ENCODE data around the gene CCDC117.
A peak's percentile ranks its signal among the peaks of the same experiment; 100 is the strongest.
"Not testable (repeated sequence)": the region's sequence is repeated elsewhere in the genome, so short reads cannot be mapped to it uniquely, and the experiment has no call there.

The CCDC117 gene

DNA sequence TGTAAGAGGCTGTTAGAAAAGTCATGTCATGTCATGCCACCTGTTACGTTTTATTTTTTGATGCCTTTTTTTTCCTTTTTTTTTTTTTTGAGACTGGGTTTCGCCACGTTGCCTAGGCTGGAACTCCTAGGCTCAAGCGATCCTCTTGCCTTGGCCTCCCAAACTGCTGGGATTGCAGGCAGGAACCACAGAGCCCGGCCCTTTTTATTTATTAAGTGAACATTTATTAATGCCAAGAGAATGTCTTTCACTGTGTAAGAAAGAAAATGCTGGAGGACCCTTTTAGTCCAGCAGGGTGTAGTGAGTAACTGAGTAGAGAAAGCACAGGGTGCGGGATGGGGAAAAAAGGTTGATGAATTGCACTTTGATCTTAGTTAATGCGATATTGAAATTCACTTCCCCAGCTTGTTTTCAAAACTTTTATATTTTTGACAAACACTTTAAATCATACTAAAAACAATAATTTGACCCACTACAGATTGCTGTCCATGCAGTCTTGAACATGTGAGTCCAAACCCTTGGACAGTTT, 30.2 kb downstream of the CCDC117 start:
- no peak for DNase-seq

DNA sequence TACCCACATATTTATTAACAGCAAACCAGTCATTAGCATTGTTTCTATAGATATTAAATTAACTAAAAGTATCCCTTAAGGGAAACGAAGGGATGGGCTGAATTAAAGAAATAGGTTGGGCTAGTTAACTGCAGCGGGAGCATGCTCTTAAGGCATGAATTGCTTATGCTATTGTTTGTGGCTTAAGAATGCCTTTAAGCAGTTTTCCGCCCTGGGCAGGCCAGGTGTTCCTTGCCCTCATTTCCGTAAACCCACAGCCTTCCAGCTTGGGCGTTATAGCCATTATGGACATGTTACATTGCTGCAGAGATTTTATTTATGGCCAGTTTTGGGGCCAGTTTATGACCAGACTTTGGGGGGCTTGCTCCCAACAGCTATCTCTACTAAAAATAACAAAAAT, 32.9 kb downstream of the CCDC117 start:
- not testable (repeated sequence) for DNase-seq

DNA sequence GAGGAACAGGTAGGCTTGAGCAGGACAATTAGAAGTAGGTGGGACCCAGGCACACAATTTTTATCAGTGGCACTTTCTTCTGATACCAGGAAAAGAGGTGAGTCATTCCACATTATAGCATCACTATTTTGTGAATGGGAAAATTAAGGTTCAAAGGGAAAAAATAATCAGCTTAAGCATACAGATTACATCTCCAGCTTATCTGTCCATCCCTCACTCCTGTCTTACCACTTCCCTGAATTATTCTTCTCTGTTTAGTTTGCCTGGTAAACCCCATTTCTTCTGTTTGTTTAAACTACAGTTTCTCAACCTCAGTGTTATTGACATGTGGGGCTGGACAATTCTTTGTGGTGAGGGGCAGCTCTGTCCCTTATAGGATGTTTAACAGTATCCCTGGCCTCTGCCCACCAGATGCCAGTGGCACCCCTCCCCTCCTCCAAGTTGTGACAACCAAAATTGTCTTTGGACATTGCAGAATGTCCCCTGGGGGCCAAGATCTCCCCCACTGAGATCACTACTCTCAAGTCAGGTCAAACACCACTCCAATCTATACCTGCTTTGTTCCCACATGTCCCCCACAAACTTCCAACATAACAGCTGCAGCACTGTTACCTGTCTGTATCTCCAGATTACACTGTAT, 36.3 kb downstream of the CCDC117 start:
- DNase-seq = no peak

DNA sequence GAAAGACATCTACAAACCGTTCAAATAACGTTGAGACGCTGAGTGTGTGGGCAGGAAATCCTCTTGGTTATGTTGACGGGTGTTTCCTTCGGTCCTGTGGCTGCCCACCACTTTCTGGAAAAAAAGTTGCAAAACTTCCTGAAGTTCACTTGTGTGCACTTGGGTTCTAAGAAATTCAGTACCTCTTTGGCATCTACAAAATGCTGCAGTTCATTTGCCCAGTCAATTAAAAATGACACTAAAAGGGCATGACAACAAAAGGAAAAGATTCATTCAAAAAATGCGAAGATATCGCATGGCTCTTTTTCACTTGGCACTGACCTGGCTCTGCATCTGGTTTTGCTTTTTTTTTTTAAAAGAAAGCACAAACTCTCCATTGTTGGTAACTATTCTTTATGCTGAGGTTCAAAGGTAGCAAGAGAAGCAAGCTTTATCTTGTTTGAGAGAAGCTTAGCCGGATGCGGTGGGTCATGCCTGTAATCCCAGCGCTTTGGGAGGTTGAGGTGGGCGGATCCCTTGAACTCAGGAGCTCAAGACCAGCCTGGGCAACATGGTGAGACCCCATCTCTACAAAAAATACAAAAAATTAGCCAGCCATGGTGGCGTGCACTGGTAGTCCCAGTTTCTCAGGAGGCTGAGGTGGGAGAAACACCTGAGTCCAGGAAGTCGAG, 38.5 kb downstream of the CCDC117 start:
- DNase-seq = peak; percentile 80

DNA sequence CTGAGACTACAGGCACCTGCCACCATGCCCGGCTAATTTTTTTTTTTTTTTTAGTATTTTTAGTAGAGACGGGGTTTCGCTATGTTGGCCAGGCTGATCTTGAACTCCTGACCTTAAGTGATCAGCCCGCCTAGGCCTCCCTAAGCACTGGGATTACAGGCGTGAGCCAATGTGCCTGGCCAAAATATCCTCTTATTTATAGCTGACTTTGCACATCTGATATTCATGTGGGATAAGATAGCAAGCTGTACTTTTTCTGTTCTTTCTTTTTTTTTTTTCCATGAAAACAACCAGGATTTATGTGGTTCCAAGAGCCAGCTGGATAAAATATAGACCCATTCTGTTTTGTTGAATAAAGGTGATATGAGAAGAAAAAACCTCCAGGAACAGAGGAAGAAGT, 40.0 kb downstream of the CCDC117 start:
- no peak for DNase-seq

DNA sequence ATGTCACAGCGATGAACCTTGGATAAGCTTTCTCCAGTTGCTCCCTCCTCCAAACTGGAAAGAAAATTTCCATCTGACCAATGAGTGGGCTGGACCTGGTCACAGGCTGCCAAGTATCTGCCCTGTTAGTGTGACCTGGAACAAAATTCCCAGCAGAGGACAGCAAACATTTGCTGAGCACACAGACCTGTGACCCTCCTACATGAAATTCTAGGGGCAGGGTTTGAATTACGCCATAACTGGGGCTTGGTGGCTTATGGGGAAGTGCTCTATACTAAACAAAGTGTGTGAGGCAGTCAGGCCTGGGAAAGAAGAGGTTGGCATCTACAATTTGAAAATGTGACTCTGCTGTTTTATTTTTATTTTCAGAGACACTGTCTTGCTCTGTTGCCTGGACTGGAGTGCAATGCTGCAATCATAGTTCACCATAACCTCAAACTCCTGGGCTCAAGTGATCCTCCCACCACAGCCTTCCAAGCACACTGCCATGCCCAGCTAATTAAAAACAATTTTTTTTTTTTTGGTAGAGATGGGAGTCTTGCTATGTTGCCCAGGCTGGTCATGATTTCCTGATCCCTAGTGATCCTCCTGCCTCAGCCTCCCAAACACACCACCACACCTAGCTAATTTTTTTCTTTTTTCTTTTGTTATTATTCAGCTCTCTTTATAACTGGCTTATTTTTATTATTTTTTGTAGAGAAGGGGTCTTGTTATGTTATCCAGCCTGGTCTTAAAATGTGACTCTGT, 41.5 kb downstream of the CCDC117 start:
- no peak for DNase-seq

DNA sequence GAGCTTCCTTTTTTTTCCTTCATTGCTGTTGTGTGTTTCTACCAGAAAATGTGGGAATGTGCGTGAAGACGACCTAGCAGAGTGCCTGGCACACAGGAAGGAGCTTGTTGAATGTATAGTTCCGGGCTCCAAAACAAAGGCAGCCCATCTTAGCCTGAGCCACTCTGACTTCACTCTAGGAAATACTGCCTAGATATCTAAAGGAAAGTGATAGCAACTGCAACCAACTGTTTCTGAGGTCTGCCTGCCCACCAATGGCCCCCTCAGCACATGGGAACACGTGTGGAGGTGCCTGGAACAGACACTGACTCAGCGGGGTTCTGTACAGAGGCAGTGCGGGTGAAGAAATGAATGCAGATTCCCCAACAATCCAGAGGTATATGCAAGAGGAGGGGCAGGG, 42.6 kb downstream of the CCDC117 start:
- no peak for DNase-seq

DNA sequence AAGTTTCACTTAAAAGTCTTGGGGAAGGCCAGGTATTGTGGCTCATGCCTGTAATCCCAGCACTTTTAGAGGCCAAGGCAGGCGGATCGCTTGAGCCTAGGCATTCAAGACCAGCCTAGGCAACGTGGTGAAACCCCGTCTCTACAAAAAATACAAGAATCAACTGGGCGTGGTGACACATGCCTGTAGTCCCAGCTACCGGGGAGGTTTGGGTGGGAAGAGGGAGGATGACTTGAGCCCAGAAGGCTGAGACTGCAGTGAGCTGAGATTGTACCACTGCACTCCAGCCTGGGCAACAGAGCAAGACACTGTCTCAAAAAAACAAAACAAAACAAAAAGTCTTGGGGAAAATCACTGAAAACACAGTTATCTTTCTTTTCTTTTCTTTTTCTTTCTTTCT, 43.2 kb downstream of the CCDC117 start:
- no peak for DNase-seq

DNA sequence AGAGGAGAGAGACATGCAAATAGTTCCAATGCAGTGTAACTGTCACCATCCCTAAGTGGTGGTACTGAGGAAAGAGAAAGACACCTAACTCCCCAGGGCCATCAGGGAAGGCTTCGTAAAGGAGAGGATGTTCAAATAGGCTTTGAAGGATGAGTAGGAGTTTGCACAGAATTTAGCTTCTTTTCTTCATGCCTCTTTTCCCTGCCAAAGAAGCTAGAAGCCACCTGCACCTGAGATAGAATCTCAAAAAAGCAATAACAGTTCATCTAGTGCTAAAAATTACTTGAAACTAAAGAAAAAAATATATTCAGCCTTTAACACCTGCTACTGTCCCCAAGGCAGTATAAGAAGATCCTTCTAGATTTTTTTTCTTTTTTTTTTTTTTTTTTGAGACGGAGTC, 44.6 kb downstream of the CCDC117 start:
- no peak for DNase-seq

DNA sequence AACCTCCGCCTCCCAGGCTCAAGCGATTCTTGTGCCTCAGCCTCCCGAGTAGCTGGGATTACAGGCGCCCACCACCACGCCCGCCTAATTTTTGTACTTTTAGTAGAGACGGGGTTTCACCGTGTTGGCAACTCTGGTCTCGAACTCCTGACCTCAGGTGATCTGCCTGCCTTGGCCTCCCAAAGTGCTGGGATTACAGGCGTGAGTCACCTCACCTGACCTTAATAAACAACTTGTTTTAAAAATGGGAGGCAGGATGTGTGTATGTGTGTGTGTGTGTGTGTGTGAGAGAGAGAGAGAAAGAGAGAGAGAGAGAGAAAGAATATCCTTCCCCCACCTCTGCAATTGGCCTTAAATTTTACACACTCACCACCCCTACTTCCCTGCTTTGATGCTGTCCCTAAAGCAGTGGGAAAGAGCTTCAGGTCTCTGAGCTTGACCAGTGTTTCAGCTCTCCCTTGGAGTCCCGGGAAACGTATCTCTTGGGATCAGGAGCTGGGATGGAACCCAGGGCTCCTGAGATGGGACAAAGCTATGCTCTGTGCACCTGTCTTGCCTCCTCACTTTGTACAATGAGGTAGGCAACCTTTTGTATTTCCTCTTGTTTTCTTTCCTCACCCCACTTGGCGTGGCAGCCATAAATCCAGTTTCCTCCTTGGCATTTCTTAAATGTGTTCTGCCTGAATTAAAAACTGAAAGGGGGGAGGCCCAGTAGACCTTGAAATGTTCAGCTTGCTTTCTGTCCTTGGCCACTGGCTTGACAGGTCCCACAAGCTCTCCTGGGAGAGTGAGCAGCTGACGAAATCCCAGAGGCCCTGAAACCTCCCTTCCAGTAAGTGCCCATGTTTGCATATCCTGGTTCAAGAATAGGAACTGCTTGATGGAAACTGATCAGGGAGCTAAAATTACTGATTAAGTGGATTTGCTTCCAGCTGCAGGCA, 45.7 kb downstream of the CCDC117 start:
- no peak for DNase-seq

DNA sequence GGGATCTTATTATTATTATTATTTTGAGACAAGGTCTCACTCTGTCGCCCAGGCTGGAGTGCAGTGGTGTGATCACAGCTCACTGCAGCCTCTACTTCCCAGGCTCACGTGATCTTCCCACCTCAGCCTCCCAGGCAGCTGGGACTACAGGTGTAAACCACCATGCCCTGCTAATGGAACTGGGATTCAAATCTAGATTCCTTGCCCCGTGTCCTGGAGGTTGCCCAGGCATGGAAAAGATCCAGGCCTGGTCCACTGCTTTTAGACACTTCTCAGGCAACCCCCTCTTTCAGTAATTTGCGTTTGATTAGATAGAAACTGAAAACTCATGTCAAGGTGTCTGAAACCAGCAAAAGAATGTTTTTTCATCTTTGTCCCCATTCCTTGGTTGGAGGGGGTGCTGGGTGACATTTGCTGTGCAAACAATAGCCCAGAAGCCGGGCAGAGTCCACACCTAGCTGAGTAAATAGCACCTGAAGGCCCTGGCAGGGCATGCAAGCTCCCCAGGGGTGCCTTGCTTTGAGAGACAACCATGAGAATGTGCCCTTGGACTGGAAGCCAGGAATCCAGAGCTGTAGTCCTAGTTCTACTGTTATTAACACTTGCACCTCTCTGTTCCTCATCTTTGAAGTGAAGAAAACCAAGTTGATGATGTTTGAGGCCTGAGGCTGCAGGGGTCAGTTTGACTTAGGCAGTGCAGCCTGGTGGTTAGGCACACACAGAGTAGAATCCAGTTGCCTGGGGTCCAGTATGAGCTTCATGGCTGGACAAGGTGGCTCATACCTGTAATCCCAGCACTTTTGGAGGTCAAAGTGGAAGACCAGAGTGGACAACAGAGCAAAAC, 47.0 kb downstream of the CCDC117 start:
- no peak for DNase-seq

DNA sequence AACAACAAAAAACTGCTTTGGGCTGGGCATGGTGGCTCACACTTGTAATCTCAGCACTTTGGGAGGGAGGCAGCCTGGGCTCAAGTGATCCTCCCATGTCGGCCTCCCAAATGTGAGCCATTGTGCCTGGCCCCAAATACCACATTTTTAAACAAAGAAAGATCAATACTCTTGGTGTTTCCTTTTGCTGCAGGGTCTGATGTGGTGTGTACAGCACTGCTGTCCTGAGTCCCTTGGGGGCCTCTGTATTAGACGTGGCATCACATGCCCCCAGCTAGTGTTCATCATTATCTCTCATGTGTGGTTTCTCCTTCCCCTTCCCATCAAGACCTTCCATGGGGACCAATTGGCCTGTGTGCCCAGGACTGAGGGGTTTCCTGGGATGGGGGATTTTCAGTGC, 48.4 kb downstream of the CCDC117 start:
- no peak for DNase-seq

DNA sequence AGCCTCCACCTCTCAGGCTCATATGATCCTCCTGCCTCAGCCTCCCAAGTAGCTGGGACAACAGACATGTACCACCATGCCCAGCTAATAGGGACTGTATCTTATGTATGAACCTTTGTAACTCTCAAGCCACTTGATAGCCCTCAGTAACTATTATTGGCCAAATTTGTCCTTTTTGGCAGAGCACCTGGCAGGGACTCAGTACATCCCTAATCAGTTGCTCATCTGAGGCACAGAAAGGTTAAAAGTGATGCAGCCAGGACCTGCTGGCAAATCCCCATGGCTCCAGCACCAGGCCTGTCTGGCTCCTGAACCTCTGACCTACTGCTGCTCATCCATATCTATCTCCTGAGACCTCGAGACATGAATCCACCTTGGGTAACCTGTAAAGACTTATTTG, 49.0 kb downstream of the CCDC117 start:
- no peak for DNase-seq

DNA sequence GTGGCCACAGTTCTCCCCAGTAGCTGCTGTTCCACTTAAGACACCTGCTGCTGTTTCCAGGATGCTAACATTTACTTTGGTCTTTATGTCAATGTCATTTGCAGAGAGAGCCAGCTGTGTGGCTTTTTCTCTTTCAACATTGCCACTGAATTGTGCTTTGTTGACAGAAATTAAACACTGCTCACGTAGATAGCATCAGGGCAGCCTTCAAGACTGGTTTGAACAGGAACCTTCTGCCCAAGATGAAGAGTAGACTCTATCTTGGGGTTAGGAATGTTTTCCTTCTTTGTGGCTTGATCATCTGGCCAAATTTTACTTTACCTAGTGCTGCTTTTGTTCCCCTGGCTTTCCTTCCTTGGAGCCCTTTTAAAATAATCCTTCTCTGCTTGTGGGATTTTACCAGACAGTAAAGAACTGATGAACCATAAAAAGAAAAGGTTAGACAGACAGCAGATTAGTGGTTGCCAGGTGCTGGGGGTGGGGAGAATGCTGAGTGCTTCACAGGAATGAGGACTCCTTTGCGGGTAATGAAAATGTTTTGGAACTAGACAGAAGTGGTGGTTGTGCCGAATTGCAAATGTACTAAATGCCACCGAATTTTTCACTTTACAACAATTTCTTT, 50.5 kb downstream of the CCDC117 start:
- no peak for DNase-seq

DNA sequence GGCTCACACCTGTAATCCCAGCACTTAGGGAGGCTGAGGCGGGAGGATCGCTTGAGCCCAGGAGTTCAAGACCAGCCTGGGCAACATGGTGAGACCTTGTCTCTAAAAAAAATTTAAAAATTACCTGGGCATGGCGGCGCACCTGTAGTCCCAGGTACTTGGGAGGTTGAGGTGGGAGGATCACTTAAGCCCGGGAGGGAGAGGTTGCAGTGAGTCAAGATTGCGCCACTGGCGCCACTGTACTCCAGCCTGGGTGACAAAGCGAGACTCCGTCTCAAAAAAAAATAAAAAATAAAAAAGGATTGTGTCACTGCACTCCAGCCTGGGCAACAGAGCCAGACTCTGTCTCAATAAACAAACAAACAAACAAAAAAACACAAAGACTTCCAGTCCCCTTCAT, 52.0 kb downstream of the CCDC117 start:
- DNase-seq = not testable (repeated sequence)

DNA sequence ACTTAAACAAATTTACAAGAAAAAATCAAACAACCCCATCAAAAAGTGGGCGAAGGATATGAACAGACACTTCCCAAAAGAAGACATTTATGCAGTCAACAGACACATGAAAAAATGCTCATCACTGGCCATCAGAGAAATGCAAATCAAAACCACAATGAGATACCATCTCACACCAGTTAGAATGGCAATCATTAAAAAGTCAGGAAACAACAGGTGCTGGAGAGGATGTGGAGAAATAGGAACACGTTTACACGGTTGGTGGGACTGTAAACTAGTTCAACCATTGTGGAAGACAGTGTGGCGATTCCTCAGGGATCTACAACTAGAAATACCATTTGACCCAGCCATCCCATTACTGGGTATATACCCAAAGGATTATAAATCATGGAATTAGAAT, 53.9 kb downstream of the CCDC117 start:
- DNase-seq = not testable (repeated sequence)

DNA sequence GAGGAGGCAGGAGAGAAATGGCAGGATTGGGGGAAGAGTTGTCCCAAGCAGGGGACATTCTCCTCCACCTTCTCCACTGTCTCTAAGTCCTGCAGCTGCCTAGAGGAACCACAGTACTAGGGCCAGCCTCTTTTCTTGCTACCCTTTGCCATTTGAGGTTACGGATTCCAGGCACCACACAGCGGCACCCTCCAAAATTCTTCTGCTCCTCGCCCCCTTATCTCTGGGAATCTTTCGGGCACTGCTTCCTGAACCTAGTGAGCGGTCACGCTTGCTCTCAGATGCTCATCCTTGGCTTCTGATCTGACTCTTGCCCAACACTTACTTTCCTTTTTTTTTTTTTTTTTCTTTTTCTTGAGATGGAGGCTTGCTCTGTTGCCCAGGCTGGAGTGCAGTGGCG, 54.4 kb downstream of the CCDC117 start:
- DNase-seq = no peak

DNA sequence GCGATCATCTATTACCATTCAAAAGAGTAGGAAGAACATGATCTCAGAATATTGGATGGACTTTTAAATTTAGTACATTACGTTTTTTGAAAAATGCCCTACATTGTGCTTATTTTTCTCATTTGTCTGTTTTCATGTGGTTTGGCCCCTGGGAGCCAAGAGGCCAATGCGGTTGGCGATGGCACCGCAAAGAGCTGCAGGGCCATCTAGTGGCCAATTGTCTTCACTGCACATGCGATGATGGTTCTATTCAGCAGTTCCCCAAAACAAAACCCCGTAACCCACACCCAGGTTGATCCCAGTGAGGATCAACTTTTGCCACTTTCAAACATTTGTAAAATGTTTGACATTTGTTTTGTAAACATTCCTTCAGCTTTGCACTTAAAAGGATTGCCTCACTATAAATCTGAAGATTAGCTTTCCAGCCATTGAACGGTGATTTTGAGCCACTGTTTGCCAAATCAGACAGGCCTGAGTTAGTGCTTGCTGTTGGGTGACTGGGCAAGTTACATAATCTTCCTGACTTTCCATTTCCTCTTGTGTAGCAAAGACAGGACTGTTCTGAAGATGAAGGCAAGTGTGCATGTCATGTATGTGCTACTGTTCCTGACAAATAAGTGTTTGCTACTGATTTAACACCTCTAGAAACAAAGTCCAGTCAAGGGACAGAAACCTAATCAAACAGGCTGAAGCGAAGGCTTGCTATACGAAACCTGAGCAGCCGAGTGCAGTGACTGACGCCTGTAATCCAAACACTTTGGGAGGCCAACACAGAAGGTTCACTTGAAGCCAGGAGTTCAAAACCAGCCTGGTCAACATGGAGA, 57.1 kb downstream of the CCDC117 start:
- DNase-seq = peak; percentile 86

DNA sequence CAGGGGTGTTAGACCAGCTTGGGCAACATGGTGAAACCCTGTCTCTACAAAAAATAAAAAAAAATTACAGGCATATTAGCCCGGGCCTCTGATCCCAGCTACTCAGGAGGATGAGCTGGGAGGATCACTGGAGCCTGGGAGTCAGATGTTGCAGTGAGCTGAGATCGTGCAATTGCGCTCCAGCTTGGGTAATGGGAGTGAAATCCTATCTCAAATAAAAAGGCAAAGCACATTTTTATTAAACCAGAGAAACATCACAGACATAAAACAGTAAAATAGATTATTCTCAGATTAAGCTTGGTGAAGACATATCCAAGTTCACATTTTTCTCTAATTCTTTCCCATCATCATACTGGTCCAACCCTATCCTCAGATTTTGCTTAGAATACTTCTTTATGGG, 57.9 kb downstream of the CCDC117 start:
- DNase-seq = no peak

All from activated CD4-positive, alpha-beta T cell treated with anti-CD3 and anti-CD28 coated beads, Interleukin-2, Interleukin-6, amounts not matched to agents 100 ng/mL and 50 ng/mL, durations not matched to agents 16 hours and 8 hours (primary cell).